Measurements from ENCODE around the gene PKD1.

DNA sequence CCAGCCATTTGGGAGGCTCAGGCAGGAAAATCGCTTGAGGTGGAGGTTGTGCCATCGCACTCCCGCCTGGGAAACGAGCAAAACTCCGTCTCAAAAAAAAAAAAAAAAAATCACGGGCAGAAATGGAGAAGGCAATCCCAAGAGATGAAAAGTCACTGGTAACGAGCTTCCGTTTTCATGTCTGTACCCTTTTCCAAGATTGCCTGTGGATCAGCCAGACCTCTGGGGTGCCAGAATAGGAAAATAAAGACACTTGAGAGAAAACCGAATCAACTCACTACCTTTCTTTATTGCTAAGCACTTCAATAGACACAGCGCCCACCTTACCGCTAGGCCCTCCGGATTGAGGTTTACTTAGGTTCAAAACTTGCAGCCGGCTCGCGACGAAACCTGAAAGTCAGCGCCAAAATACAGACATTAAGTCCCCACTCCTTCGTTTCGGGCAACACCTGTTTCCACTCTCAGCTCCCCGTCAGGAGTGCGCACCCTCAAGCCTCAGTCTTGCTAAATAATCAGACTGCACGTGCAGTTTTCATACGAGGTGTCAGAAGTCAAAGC lies 18.9 kb upstream of the PKD1 start:
- TF ChIP-seq POLR2A (IDR thresholded peaks at IDR 0.05; ENCODE audit: low read depth, low read length): no peak
- TF ChIP-seq POLR2AphosphoS5 (IDR thresholded peaks at IDR 0.05; ENCODE audit: low read depth, low read length): no peak

All from GM12892 (cell line).